Esophagus mucosa (tissue), 1 donor: ENCODE measurements around the gene GNG10. TPM values are rescaled to one million over a fixed set of nuclear protein-coding genes. Genes with fewer than 3 reads are reported as not detected.

ENCODE experiments used
- total RNA-seq: library from RNA; stranded (reverse); gene quantifications from one replicate; pipeline ENCODE4 v1.2.4, GENCODE V29; 2023
- donor health status: DM: yes; HTN: yes; CAD: no.

The GNG10 gene
- total RNA-seq, 1 donor from 2014 or later: 12.8 TPM

Other genes starting within 250 kb of the GNG10 start
- gene ECPAS, start 177.2 kb upstream of the GNG10 start, total RNA-seq: 56.5 TPM
- 0.36 TPM for gene ZNF483, start 136.4 kb upstream of the GNG10 start, total RNA-seq
- 101 TPM for gene PTGR1, start 62.0 kb upstream of the GNG10 start, total RNA-seq
- 3.0 TPM for gene DNAJC25, start 30.3 kb upstream of the GNG10 start, total RNA-seq
- 0.56 TPM for gene SHOC1, start 133.3 kb downstream of the GNG10 start, total RNA-seq
- 61.0 TPM for gene UGCG, start 235.2 kb downstream of the GNG10 start, total RNA-seq